Omental fat pad (tissue), 4 donors: ENCODE measurements around the gene CFDP1. TPM values are rescaled to one million over a fixed set of nuclear protein-coding genes. Genes with fewer than 3 reads are reported as not detected.

Experiments
- ATAC-seq: fragments of 150-250 bp; one replicate; pipeline ENCODE4 v1.9.1; 2016; ENCODE audit warnings: mild to moderate bottlenecking, moderate library complexity; ENCODE audit not compliant: low FRiP score
- DNase-seq: peaks from one replicate; pipeline ENCODE4 v3.0.0-alpha.2; 2019; ENCODE audit warnings: low spot score
- CTCF ChIP-seq, 3 donors: fragments of 450-650 bp; IDR thresholded peaks; one replicate each; pipeline ENCODE4 v1.5.1; 2016 to 2017; ENCODE audit warnings: antibody characterized with exemption in 3 of 3, mild to moderate bottlenecking in 3 of 3, moderate library complexity in 2 of 3
- total RNA-seq, 4 donors: library from RNA; depleted of rRNA; stranded (reverse); fragments of >200 nt; gene quantifications; one replicate each; pipeline ENCODE4 v1.1.0, GENCODE V29; 2016

Gene CFDP1
- total RNA-seq, 4 donors from 2014 or later: 37.5 to 54.4 (median 49.2) TPM

- TF ChIP-seq CTCF (IDR thresholded peaks at IDR 0.05): no peak
- ATAC-seq (no peak), DNase-seq (no peak)
These were observed 136.7 kb downstream of the CFDP1 start for GRCh38 chr16:75296606-75297005.

- no peak for TF ChIP-seq CTCF (IDR thresholded peaks at IDR 0.05)
- ATAC-seq: no peak
- DNase-seq: no peak
These were observed 138.4 kb downstream of the CFDP1 start for GRCh38 chr16:75294773-75295459.

- no peak for TF ChIP-seq CTCF (IDR thresholded peaks at IDR 0.05)
- DNase-seq (no peak), ATAC-seq (no peak)
These were observed 139.5 kb downstream of the CFDP1 start for GRCh38 chr16:75293772-75294171.

- DNase-seq: no peak
- ATAC-seq: no peak
- TF ChIP-seq CTCF (IDR thresholded peaks at IDR 0.05): no peak
These were observed 140.1 kb downstream of the CFDP1 start for GRCh38 chr16:75293173-75293572.

- ATAC-seq: no peak
- DNase-seq: no peak
These were observed 140.6 kb downstream of the CFDP1 start for GRCh38 chr16:75292691-75293090.

GRCh38 chr16:75289189-75289588, 144.1 kb downstream of the CFDP1 start:
- DNase-seq: no peak
- no peak for TF ChIP-seq CTCF (IDR thresholded peaks at IDR 0.05)
- no peak for ATAC-seq

More at GRCh38 chr16:75292691-75293090, 140.6 kb downstream of the CFDP1 start:
- no peak for TF ChIP-seq CTCF (IDR thresholded peaks at IDR 0.05)

- TF ChIP-seq CTCF (IDR thresholded peaks at IDR 0.05): no peak
- ATAC-seq (no peak), DNase-seq (no peak)
These were observed 144.6 kb downstream of the CFDP1 start for GRCh38 chr16:75288596-75289120.
